Cardiac muscle cell (in vitro differentiated cells and primary cell): ENCODE results near the gene TAL1. TPM values are rescaled to one million over a fixed set of nuclear protein-coding genes. Genes with fewer than 3 reads are reported as not detected.

Experiments
- DNase-seq, 2 donors: peaks; one replicate each; pipeline versions ENCODE4 v3.0.0 to v3.0.0-alpha.2; 2010 to 2017; ENCODE audit warnings: low read depth in 1 of 2, low spot score in 1 of 2
- H3K27ac ChIP-seq: fragments of 200-600 bp; sonication (generic); 2 replicates; pipeline ENCODE4 v1.5.1; 2016
- H3K27me3 ChIP-seq: fragments of 200-600 bp; sonication (generic); 2 replicates; pipeline ENCODE4 v1.6.0; 2016; ENCODE audit warnings: control low read depth
- H3K36me3 ChIP-seq: fragments of 200-600 bp; sonication (generic); 2 replicates; pipeline ENCODE4 v1.5.1; 2016; ENCODE audit warnings: control low read depth
- H3K4me1 ChIP-seq: fragments of 200-600 bp; sonication (generic); 2 replicates; pipeline ENCODE4 v1.8.1; 2017; ENCODE audit warnings: low read depth, mild to moderate bottlenecking, mixed run types
- H3K4me3 ChIP-seq: fragments of 200-600 bp; sonication (generic); 2 replicates; pipeline ENCODE4 v1.5.1; 2016; ENCODE audit warnings: mild to moderate bottlenecking
- H3K9me3 ChIP-seq: fragments of 200-600 bp; sonication (generic); 2 replicates; pipeline ENCODE4 v1.5.1; 2017; ENCODE audit warnings: low read depth, mild to moderate bottlenecking, control low read depth
- CTCF ChIP-seq: IDR thresholded peaks from 2 replicates; pipeline ENCODE4 v1.5.1; 2012; ENCODE audit warnings: low read depth, mild to moderate bottlenecking, low read length
- polyA plus RNA-seq: library from polyadenylated mRNA; unstranded; fragments of >200 nt; fragmentation: Nextera tagmentation; extraction: Ambion mirVana; gene quantifications from 2 replicates; pipeline ENCODE4 v1.2.1, GENCODE V29; 2016
- total RNA-seq: library from RNA; depleted of rRNA; stranded (reverse); fragments of >200 nt; gene quantifications from 2 replicates; pipeline ENCODE4 v1.2.3, GENCODE V29; 2016

The TAL1 gene
- total and polyA plus RNA-seq, 2 experiments from 2014 or later, result 0.30 to 0.32 TPM

GRCh38 chr1:47187231-47187925 lies 44.6 kb downstream of the TAL1 start:
- Histone ChIP-seq H3K4me1 (no peaks in the 10 kb centered on the region), H3K27me3 (peaks cover 5% of the 10 kb centered on the region), H3K36me3 (no peaks in the 10 kb centered on the region), H3K4me3 (no peak overlapping the region), H3K9me3 (no peaks in the 10 kb centered on the region), H3K27ac (no peak overlapping the region)
- DNase-seq, result no peak
- no peak for TF ChIP-seq CTCF

- H3K36me3 ChIP-seq, result no peaks in the 10 kb centered on the region
- no peaks in the 10 kb centered on the region for H3K9me3 ChIP-seq
- peaks cover 5% of the 10 kb centered on the region for H3K27me3 ChIP-seq
- H3K4me1 ChIP-seq, result no peaks in the 10 kb centered on the region
- TF ChIP-seq CTCF, result no peak
- no peak for DNase-seq
- H3K27ac ChIP-seq, result no peak overlapping the region
- no peak overlapping the region for H3K4me3 ChIP-seq
These were observed 45.5 kb downstream of the TAL1 start for GRCh38 chr1:47186267-47187185.

- no peak for TF ChIP-seq CTCF
- Histone ChIP-seq H3K27me3 (peaks cover 10% of the 10 kb centered on the region), H3K36me3 (no peaks in the 10 kb centered on the region), H3K9me3 (no peaks in the 10 kb centered on the region), H3K4me1 (no peaks in the 10 kb centered on the region), H3K4me3 (no peak overlapping the region), H3K27ac (no peak overlapping the region)
- DNase-seq, result no peak
These were observed 47.0 kb downstream of the TAL1 start for GRCh38 chr1:47184822-47185677.

- Histone ChIP-seq H3K27ac (no peak overlapping the region), H3K4me3 (no peak overlapping the region), H3K36me3 (no peaks in the 10 kb centered on the region), H3K4me1 (no peaks in the 10 kb centered on the region), H3K27me3 (peaks cover 11% of the 10 kb centered on the region), H3K9me3 (no peaks in the 10 kb centered on the region)
- no peak for TF ChIP-seq CTCF
- no peak for DNase-seq
These were observed 47.8 kb downstream of the TAL1 start for GRCh38 chr1:47184090-47184821.
